A172 (cell line): ENCODE measurements around the gene SMARCA4. TPM values are rescaled to one million over a fixed set of nuclear protein-coding genes. Genes with fewer than 3 reads are reported as not detected.

Experiments
- DNase-seq: peaks from one replicate; pipeline ENCODE4 v3.0.0-alpha.2; 2015; ENCODE audit warnings: low spot score
- total RNA-seq: library from RNA; depleted of rRNA; stranded (reverse); fragments of >200 nt; shearing (Covaris generic); gene quantifications from 2 replicates; pipeline ENCODE4 v1.2.3, GENCODE V29; 2014; rRNA removed

SMARCA4 gene
- 130 and 194 TPM in 2 replicates for total RNA-seq

DNA sequence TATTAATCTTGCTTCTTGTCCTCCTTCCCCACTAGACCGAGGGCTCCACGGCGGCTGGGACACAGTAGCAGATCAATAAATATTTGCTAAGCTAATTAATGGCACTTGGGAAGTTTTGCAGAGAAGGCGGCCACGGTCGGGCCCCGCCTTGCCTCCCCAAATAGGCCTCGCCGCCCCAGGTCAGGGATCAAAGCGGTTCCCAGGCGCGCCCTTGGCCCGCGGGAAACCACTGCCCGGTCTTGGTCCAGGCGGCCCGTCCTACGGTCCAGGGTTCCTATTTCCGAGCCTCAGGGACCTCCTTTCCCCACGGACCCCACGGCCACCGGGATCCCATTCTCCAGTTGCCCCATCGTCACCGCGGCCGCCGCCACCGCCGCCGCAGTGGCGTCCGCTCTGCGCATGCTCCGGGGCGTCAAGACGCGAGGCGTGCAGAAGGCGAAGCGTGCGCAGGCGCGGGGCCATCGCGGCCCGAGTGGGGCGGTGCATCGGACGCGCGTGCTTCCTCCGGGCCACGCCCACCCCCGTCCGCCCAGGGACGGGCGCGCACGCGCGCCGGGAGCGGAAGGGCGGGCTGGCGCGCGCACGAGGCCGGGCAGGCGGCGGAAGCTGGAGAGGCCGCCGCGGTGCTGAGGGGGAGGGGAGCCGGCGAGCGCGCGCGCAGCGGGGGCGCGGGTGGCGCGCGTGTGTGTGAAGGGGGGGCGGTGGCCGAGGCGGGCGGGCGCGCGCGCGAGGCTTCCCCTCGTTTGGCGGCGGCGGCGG is at the start of gene SMARCA4:
Gene SMARCA4, plus strand, starts transcription at position 717 of the 759 bp plus-strand sequence. CDS start 23,122 bp downstream, outside the sequence.
- peak; percentile 91 for DNase-seq

DNA sequence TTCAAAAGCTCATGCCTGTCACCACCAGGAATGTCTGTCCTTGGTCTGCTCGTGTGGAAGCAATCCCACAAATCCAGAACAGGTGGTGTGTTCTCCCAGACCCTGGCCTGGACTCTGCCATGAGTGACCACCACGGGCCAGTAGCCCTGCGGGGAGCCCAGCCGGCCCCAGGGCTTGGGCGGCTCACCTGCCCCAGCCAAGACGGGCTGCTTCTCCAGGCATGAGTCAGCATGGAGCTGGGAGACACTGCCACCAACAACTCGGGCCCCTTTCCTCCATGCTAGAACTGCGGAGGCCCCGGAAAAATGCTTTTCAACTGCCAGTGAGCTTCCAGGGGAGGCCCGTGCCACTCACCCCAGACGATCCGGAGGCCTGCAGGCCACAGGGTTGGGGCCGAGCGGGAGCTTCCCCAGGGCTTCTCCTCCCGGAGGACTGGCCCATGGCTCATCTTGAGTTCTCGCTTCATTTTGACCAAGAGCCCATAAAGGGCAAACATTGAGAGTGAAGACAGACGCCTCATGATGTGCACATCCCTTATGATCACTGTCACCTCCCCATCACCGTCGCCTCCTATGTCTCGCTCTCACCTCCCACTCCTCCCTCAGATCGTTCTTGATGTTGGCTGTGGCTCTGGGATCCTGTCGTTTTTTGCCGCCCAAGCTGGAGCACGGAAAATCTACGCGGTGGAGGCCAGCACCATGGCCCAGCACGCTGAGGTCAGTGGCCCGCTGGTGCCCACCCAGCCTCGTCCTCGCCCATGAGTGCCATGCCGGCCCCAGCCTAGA is 49.1 kb upstream of the SMARCA4 start:
- DNase-seq, result peak; percentile 26

DNA sequence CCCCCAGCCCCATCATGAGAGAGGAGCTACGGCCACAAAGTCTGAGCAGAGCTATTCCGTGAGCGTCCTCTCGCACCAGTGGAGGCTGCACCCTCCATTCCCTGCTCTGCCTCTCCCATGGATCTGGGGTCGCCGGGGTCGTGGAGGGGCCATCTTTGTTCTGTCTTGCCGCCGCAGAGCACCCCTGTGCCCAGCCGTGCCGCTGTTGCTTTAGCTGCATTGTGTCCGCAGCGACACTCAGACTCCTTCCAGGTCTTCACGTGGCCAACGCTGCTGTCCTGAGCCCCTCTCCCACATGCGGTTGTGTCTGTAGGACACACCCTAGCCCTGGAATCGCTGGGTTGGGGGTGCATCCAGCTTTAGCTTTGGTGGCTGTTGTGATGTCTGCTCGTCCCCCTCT is 48.2 kb upstream of the SMARCA4 start:
- no peak for DNase-seq

GRCh38 chr19:10913716-10914340 is 47.0 kb upstream of the SMARCA4 start:
- no peak for DNase-seq

GRCh38 chr19:10915130-10916091 is 45.4 kb upstream of the SMARCA4 start:
- peak; percentile 89 for DNase-seq

DNA sequence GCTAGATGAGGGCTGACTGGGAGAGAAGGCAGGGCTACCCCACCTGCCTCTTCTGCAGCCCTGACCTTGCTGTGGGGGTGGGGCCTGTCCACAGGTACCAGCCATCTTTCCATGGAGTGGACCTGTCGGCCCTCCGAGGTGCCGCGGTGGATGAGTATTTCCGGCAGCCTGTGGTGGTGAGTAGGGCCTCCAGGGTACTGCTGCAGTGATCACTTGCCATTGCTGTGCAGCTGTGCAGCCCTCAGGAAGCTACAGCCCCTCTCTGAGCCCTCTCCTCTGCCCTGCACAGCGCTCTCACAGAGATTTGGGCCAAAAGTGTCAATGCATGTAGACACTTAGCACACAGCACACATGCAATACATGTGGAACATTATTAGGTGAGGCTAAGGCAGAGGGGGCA is 44.2 kb upstream of the SMARCA4 start:
- no peak for DNase-seq

DNA sequence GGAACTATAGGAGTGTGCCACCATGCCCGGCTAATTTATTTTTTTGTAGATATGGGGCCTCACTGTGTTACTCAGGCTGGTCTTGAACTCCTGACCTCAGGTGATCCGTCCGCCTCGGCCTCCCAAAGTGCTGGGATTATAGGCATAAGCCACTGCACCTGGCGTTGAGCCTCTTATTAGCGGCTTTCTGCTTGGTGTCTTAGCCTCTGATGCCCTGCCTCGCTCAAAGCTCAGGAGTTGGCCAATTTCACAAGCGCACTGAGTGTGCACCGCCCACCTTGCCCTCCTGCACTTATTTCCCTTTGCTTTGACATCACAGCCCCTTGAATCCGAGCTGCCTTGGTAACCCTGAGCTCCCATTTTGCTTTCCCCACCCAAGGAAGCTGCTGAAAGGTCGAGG is 42.5 kb upstream of the SMARCA4 start:
- no peak for DNase-seq

GRCh38 chr19:10919352-10920287 is 41.2 kb upstream of the SMARCA4 start:
- no peak for DNase-seq

- DNase-seq, result no peak
Observed at GRCh38 chr19:10920288-10920655, 40.6 kb upstream of the SMARCA4 start.

DNA sequence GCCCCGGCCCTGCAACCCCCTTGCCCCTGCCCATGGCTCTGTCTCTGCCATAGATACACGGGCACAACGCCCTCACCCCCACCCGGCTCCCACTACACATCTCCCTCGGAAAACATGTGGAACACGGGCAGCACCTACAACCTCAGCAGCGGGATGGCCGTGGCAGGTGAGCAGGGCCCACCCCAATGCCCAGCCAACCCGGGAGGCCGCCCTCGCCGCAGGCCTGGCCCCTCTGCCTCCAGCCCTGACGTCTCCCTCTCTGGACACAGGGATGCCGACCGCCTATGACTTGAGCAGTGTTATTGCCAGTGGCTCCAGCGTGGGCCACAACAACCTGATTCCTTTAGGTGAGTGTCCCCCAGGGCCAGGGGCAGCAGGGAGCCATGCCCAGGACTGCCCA is 40.0 kb upstream of the SMARCA4 start:
- no peak for DNase-seq

DNA sequence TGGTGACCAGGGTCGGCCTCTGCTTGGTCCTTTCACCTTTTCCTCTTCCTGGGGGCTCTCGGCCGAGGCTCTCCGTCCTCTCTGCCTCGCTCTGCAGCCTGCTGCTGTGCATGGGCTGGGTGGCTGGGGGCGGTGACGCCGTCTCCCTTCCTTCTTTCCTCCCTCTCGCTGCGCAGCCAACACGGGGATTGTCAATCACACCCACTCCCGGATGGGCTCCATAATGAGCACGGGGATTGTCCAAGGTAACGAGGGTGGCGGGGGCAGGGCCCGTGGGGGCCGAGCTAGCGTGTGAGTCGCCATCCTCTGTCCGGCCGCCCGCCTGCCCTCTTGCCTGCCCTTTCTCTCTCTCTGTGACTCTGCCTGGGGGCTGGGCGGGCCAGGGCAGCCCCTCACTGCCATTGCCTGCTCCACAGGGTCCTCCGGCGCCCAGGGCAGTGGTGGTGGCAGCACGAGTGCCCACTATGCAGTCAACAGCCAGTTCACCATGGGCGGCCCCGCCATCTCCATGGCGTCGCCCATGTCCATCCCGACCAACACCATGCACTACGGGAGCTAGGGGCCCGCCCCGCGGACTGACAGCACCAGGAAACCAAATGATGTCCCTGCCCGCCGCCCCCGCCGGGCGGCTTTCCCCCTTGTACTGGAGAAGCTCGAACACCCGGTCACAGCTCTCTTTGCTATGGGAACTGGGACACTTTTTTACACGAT is 39.5 kb upstream of the SMARCA4 start:
- no peak for DNase-seq

- DNase-seq, result no peak
Observed at GRCh38 chr19:10921910-10922637, 38.8 kb upstream of the SMARCA4 start.

DNA sequence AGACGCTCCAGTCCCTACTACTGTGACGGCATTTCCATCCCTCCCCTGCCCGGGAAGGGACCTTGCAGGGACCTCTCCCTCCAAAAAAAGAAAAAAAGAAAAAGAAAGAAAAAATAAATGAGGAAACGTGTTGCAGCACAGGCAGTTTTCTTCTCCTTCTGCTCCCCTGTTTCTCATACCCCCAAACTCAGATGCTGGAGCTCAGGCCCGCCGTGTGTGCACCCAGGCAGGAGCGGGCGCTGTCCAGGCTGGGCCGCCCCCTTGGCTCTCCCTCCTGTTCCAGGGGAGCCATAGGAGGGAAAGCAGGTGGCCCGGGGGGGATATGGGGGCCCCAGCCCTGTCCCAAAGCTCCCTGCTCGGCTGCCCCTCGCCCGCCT is 38.2 kb upstream of the SMARCA4 start:
- no peak for DNase-seq

- no peak for DNase-seq
Observed at GRCh38 chr19:10923260-10924112, 37.3 kb upstream of the SMARCA4 start.

DNA sequence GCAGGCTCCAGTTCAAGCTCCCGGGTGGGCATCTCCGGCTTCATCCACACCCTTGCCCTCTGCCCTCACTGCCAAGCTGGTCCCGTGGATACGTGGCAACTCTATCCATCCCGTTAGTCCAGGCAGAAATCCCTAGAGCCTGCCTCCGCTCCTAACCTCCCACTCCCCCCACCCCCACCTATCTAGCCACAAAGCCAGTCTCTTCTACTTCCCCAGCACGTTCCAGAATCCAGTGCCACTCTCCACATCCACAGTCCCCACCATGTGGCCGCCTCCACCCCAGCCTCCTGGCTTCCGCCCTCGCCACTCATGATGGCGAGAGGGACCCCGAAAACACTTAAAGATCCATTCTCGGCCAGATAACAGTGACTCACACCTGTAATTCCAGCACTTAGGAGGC is 36.2 kb upstream of the SMARCA4 start:
- DNase-seq, result no peak

- no peak for DNase-seq
Observed at GRCh38 chr19:10927730-10928562, 32.9 kb upstream of the SMARCA4 start.
